GOT3 (cell line): ENCODE measurements around the gene SIPA1L3.

Experiments
- DNase-seq: peaks from one replicate; lab custom pipeline; 2025; ENCODE audit warnings: mixed read lengths; lab: John Stamatoyannopoulos, UW

The SIPA1L3 gene

GRCh38 chr19:38234615-38235014 is 327.6 kb downstream of the SIPA1L3 start:
- DNase-seq: no peak

- DNase-seq: no peak
Observed at GRCh38 chr19:38239816-38240215, 332.8 kb downstream of the SIPA1L3 start.

GRCh38 chr19:38243279-38243673 is 336.3 kb downstream of the SIPA1L3 start:
- DNase-seq: no peak

- DNase-seq: no peak
Observed at GRCh38 chr19:38245826-38246498, 339.0 kb downstream of the SIPA1L3 start.

- no peak for DNase-seq
Observed at GRCh38 chr19:38247126-38247525, 340.1 kb downstream of the SIPA1L3 start.

GRCh38 chr19:38247734-38248268 is 340.8 kb downstream of the SIPA1L3 start:
- DNase-seq: no peak

GRCh38 chr19:38248421-38248820 is 341.4 kb downstream of the SIPA1L3 start:
- DNase-seq: no peak

GRCh38 chr19:38250428-38250820 is 343.4 kb downstream of the SIPA1L3 start:
- DNase-seq: no peak

- no peak for DNase-seq
Observed at GRCh38 chr19:38250821-38251563, 344.0 kb downstream of the SIPA1L3 start.

GRCh38 chr19:38251564-38252051 is 344.6 kb downstream of the SIPA1L3 start:
- no peak for DNase-seq

- no peak for DNase-seq
Observed at GRCh38 chr19:38252385-38252784, 345.4 kb downstream of the SIPA1L3 start.

GRCh38 chr19:38252941-38253691 is 346.1 kb downstream of the SIPA1L3 start:
- no peak for DNase-seq

GRCh38 chr19:38253788-38254187 is 346.8 kb downstream of the SIPA1L3 start:
- DNase-seq: no peak

- no peak for DNase-seq
Observed at GRCh38 chr19:38255383-38256014, 348.5 kb downstream of the SIPA1L3 start.
